Astrocyte of the spinal cord (primary cell): ENCODE measurements around the gene TMEM242.
A peak's percentile ranks its signal among the peaks of the same experiment; 100 is the strongest.

Experiments used
- DNase-seq: peaks from one replicate; pipeline ENCODE4 v3.0.0; 2011; ENCODE audit warnings: low read depth, low spot score
- H3K4me3 ChIP-seq: 2 replicates; pipeline ENCODE4 v1.5.1; 2011; ENCODE audit warnings: low read depth, mild to moderate bottlenecking, low read length, moderate library complexity
- in situ Hi-C: cut with HindIII; loops from 2 replicates; pipeline ENCODE4 v1.10.0; 2017; ENCODE audit warnings: low sequenced_read_pairs
- TF ChIP-seq, protein P1 (sequence below): IDR thresholded peaks from 2 replicates; pipeline ENCODE4 v1.5.1; 2012; ENCODE audit warnings: low read depth, mild to moderate bottlenecking, low read length, inconsistent platforms

TMEM242 gene

GRCh38 chr6:157280157-157280556 is 43.2 kb downstream of the TMEM242 start:
- in situ Hi-C loops = no loop called here
- TF ChIP-seq, protein P1, sequence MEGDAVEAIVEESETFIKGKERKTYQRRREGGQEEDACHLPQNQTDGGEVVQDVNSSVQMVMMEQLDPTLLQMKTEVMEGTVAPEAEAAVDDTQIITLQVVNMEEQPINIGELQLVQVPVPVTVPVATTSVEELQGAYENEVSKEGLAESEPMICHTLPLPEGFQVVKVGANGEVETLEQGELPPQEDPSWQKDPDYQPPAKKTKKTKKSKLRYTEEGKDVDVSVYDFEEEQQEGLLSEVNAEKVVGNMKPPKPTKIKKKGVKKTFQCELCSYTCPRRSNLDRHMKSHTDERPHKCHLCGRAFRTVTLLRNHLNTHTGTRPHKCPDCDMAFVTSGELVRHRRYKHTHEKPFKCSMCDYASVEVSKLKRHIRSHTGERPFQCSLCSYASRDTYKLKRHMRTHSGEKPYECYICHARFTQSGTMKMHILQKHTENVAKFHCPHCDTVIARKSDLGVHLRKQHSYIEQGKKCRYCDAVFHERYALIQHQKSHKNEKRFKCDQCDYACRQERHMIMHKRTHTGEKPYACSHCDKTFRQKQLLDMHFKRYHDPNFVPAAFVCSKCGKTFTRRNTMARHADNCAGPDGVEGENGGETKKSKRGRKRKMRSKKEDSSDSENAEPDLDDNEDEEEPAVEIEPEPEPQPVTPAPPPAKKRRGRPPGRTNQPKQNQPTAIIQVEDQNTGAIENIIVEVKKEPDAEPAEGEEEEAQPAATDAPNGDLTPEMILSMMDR = no peak
- no peak overlapping the region for H3K4me3 ChIP-seq
- no peak for DNase-seq

GRCh38 chr6:157278171-157278570 is 45.1 kb downstream of the TMEM242 start:
- H3K4me3 ChIP-seq = no peak overlapping the region
- DNase-seq = no peak
- TF ChIP-seq, protein P1 = no peak
- in situ Hi-C loops = no loop called here

- no peak for DNase-seq
- no peak overlapping the region for H3K4me3 ChIP-seq
- in situ Hi-C loops = no loop called here
- TF ChIP-seq, protein P1 = no peak
Observed at GRCh38 chr6:157276731-157277130, 46.6 kb downstream of the TMEM242 start.

DNA sequence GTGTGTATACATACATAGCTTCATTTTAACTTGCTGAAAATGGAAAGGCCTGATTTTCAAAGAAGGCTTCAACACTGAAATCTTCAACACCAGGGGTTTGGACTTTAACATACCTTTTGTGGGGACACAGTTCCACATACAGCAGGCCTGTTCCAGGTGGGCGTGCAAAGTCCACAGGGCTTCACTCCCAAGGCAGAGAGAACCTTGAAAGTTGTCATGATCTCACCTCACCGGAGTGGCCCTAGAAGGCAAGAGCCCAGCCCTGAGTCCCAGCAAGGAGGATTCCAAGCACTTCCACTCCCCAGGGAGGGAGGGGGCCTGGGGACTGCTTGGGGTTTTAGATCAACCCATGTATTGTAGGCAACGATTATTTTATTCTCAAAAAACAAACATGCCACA is 47.2 kb downstream of the TMEM242 start:
- TF ChIP-seq, protein P1 = no peak
- no peak overlapping the region for H3K4me3 ChIP-seq
- in situ Hi-C loops = no loop called here
- DNase-seq = no peak

DNA sequence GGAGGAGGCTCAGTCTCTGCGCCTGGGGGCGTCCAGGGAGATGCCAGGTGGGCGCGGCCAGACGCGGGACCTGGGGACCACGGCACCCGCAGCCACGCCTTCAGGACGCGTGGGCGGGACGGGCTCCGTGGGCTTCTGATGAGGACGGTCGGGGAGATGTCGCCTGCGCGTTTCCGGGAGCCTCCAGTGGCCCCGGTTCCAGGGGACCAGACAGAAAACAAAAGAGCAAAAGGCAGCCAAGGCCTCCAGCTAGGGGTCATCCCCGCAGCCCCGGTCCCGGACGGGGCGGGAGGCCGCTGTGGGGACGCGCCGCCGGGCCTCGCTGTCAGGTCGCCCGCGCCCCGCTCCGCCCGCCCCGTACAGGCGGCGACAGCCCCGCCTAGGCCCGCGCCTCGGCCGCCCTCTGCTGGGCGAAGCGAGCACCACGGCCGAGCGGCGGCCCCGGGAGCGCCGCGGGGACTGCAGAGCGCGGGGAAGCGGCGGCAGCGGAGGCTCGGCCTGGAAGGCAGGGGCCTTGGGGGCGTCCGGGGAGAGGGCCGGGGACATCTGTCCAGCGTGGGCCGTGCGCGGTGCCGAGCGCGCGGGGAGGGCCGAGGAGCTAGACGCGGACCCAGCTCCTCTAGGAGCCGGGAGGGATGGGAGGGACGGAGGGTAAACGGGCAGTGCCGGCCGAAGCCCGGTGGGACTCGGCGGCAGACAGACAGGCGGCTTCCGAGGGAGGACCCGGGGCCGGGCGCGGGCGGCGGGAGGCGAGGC is 48.7 kb downstream of the TMEM242 start:
- peak; percentile 66 for DNase-seq
- in situ Hi-C loops = no loop called here
- TF ChIP-seq, protein P1 = peak; percentile 55
- peak overlapping the region; percentile 64 for H3K4me3 ChIP-seq

DNA sequence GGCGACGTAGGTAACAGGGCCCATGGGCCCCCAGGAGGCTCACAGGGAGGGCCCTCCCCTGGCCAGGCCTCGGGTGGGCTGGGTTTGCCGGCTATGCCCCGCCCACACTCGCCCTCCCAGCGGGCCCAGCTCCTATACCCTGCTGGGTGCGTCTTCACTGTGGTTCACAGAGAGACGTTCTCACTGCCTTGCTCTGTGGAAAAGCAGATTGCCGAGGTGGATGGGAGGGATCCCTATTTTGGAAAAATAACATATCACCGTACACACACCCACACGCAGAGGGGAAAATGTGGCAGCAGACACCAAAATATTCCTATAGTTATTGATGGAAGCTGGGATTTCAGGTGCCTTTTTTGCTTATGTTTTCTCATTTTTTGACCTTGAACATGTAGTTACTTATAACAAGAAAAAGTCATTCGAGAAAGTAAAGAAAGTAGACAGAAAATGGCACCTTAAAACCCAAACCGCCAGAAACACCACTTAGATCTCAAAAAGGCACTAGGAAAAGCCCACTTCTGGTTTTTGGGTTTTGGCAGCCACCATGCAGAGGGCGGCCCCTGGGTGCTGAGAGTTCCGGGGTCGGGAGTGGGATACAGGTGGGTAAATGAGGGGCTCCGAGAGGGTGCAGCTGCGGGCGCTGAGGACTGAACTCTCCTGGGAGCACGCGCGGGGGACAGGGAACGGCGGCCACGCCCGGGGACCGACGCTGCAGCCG is 49.4 kb downstream of the TMEM242 start:
- in situ Hi-C loops = no loop called here
- peak overlapping the region; percentile 64 for H3K4me3 ChIP-seq
- TF ChIP-seq, protein P1 = no peak
- peak; percentile 13 for DNase-seq
